Uterus (tissue), 4 donors: ENCODE data around the gene ISLR. TPM values are rescaled to one million over a fixed set of nuclear protein-coding genes. Genes with fewer than 3 reads are reported as not detected.

Experiments used
- DNase-seq, 2 donors: peaks; one replicate each; pipeline ENCODE4 v3.0.0-alpha.2; 2019 to 2020
- H3K27ac ChIP-seq, 2 donors: fragments of 200-600 bp; sonication (generic); 1 replicate in 1 of 2; 2 replicates in 1 of 2; pipeline ENCODE4 v1.5.1; 2016 to 2018
- H3K27me3 ChIP-seq, 2 donors: fragments of 200-600 bp; sonication (generic); one replicate each; pipeline ENCODE4 v1.5.1; 2018 to 2019; ENCODE audit warnings: control low read depth in 1 of 2
- H3K36me3 ChIP-seq, 2 donors: fragments of 200-600 bp; sonication (generic); one replicate each; pipeline ENCODE4 v1.5.1; 2019; ENCODE audit warnings: control low read depth in 1 of 2
- H3K4me1 ChIP-seq, 2 donors: fragments of 200-600 bp; sonication (generic); one replicate each; pipeline ENCODE4 v1.5.1; 2018 to 2019; ENCODE audit warnings: control low read depth in 1 of 2
- H3K4me3 ChIP-seq, 2 donors: fragments of 200-600 bp; sonication (generic); 1 replicate in 1 of 2; 2 replicates in 1 of 2; pipeline ENCODE4 v1.5.1; 2018 to 2019; ENCODE audit warnings: mild to moderate bottlenecking in 1 of 2
- H3K9me3 ChIP-seq, 2 donors: fragments of 200-600 bp; sonication (generic); one replicate each; pipeline ENCODE4 v1.5.1; 2019; ENCODE audit warnings: control low read depth in 1 of 2
- POLR2A ChIP-seq, 2 donors: fragments of 450-650 bp; IDR thresholded peaks; one replicate each; pipeline ENCODE4 v1.6.1; 2016; ENCODE audit warnings: antibody characterized with exemption in 2 of 2, mild to moderate bottlenecking in 1 of 2, moderate library complexity in 1 of 2
- intact Hi-C: fragments of 100-400 bp; cut with DNase I; formaldehyde crosslinking; loops from one replicate; pipeline ENCODE4 v1.15.1; 2023; ENCODE audit warnings: low total_unique reads
- total RNA-seq, 4 donors: library from RNA; depleted of rRNA in 3 of 4; stranded (reverse); fragments of >200 nt in 3 of 4; gene quantifications; one replicate each; pipeline versions ENCODE4 v1.1.0 to v1.2.4, GENCODE V29; 2014 to 2023
- TF ChIP-seq, protein P1 (sequence below), 4 experiments: fragments of 200-600 bp in 2 of 4; fragments of 450-650 bp in 2 of 4; sonication (generic) in 2 of 4; IDR thresholded peaks; one replicate each; pipeline ENCODE4 v1.5.1; 2016 to 2019; ENCODE audit warnings: antibody characterized with exemption in 4 of 4, mild to moderate bottlenecking in 2 of 4, moderate library complexity in 1 of 4
- donor health status: DM: yes; HTN: yes; CAD: no.

Gene ISLR
- total RNA-seq, 4 donors from 2014 or later, result 170 to 215 (median 201) TPM

DNA sequence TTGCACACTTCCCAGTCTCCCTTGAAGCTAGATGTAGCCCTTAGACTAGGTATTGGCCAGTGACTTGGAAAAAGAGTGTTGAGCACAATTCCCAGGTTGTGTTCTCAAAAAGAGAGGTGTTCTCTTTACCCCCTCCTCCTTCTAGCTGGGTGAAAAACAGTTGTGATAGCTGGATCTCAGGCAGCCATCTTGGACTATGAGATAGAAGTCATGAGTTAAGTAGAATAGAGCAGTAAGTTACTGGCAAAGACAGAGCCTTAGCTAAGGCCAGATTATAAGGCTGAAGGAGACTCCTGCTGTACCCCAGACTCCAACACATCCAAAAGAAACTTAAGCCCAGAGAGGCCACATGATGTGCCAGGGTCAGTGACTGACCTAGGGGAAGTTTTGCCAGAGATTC is 37.2 kb downstream of the ISLR start:
- Histone ChIP-seq H3K9me3 (no peaks in the 10 kb centered on the region), H3K27me3 (no peaks in the 10 kb centered on the region), H3K4me3 (no peak overlapping the region), H3K4me1 (no peaks in the 10 kb centered on the region), H3K27ac (peak overlapping the region; percentile 13 to 74), H3K36me3 (no peaks in the 10 kb centered on the region)
- no peak for DNase-seq
- TF ChIP-seq POLR2A (IDR thresholded peaks at IDR 0.05), result no peak
- TF ChIP-seq, protein P1, sequence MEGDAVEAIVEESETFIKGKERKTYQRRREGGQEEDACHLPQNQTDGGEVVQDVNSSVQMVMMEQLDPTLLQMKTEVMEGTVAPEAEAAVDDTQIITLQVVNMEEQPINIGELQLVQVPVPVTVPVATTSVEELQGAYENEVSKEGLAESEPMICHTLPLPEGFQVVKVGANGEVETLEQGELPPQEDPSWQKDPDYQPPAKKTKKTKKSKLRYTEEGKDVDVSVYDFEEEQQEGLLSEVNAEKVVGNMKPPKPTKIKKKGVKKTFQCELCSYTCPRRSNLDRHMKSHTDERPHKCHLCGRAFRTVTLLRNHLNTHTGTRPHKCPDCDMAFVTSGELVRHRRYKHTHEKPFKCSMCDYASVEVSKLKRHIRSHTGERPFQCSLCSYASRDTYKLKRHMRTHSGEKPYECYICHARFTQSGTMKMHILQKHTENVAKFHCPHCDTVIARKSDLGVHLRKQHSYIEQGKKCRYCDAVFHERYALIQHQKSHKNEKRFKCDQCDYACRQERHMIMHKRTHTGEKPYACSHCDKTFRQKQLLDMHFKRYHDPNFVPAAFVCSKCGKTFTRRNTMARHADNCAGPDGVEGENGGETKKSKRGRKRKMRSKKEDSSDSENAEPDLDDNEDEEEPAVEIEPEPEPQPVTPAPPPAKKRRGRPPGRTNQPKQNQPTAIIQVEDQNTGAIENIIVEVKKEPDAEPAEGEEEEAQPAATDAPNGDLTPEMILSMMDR (IDR thresholded peaks at IDR 0.05), result no peak
- intact Hi-C loops, result no loop called here

DNA sequence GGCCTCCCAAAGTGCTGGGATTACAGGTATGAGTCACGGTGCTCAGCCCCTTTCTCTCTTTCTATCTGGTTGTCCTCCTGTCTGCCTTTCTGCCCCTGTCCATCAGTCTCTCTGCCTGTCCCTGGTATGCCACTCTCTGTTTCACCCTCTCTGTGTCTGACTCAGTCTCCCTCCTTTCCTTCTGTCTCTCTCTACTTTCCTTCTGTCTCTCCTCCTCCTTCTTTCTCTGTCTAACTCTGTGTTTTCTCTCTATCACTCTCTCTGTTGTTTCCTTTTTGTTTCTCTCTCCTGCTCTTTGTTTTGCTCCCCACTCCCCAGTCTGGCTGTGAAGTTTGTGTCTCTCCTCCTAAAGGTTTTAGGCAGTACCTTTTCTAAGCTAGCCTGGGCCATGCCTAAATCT is 38.1 kb downstream of the ISLR start:
- no peak overlapping the region for H3K27ac ChIP-seq
- no peaks in the 10 kb centered on the region for H3K27me3 ChIP-seq
- H3K9me3 ChIP-seq, result no peaks in the 10 kb centered on the region
- no peaks in the 10 kb centered on the region for H3K36me3 ChIP-seq
- H3K4me1 ChIP-seq, result no peaks in the 10 kb centered on the region
- H3K4me3 ChIP-seq, result no peak overlapping the region
- no peak for TF ChIP-seq POLR2A (IDR thresholded peaks at IDR 0.05)
- TF ChIP-seq, protein P1 (IDR thresholded peaks at IDR 0.05), result no peak
- DNase-seq, result no peak
- intact Hi-C loops, result no loop called here

DNA sequence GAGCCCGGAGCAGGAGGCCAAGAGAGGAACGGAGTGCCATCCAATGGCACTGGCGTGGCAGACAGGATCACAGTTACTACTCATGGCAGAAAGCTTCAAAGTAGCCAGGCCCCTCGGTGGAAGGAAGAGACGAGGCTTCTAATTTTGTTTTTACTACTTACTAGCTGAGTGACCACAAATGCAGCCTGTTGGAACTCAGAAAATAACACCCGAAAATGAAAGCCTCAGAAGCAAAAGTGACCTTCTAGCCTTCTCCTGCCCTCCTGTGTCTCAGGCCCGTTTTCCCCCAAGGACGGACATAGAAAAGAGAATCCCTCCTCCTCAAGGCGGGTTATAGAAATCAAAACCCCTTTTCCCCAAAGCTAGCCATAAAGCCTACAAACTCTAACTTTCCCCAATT is 39.0 kb downstream of the ISLR start:
- Histone ChIP-seq H3K9me3 (no peaks in the 10 kb centered on the region), H3K4me1 (no peaks in the 10 kb centered on the region), H3K36me3 (no peaks in the 10 kb centered on the region), H3K27me3 (no peaks in the 10 kb centered on the region), H3K27ac (no peak overlapping the region), H3K4me3 (no peak overlapping the region)
- TF ChIP-seq, protein P1 (IDR thresholded peaks at IDR 0.05), result no peak
- DNase-seq, result no peak
- intact Hi-C loops, result no loop called here

GRCh38 chr15:74213858-74214284 is 40.4 kb downstream of the ISLR start:
- DNase-seq, result no peak
- no peaks in the 10 kb centered on the region for H3K36me3 ChIP-seq
- no peaks in the 10 kb centered on the region for H3K4me1 ChIP-seq
- no peak for TF ChIP-seq POLR2A (IDR thresholded peaks at IDR 0.05)
- TF ChIP-seq, protein P1 (IDR thresholded peaks at IDR 0.05), result no peak
- H3K27me3 ChIP-seq, result no peaks in the 10 kb centered on the region
- H3K4me3 ChIP-seq, result no peak overlapping the region
- no peaks in the 10 kb centered on the region for H3K9me3 ChIP-seq
- intact Hi-C loops, result no loop called here
- H3K27ac ChIP-seq, result no peak overlapping the region

GRCh38 chr15:74214324-74215021 is 41.0 kb downstream of the ISLR start:
- H3K27ac ChIP-seq, result no peak overlapping the region
- intact Hi-C loops, result no loop called here
- no peaks in the 10 kb centered on the region for H3K9me3 ChIP-seq
- TF ChIP-seq POLR2A (IDR thresholded peaks at IDR 0.05), result no peak
- TF ChIP-seq, protein P1 (IDR thresholded peaks at IDR 0.05), result no peak
- no peaks in the 10 kb centered on the region for H3K4me1 ChIP-seq
- DNase-seq, result no peak
- H3K4me3 ChIP-seq, result no peak overlapping the region
- no peaks in the 10 kb centered on the region for H3K36me3 ChIP-seq
- no peaks in the 10 kb centered on the region for H3K27me3 ChIP-seq
